ENCODE data around the gene GLDN. TPM values are rescaled to one million over a fixed set of nuclear protein-coding genes. Genes with fewer than 3 reads are reported as not detected.

The GLDN gene
- total RNA-seq, 1 experiment from 2014 or later = 0.35 TPM

- Histone ChIP-seq H3K27me3 (ENCODE audit: control insufficient read depth, insufficient read depth, low read length) (no peaks in the 10 kb centered on the region), H3K36me3 (replicated peaks; ENCODE audit: control insufficient read depth, insufficient read depth, low read length) (no peaks in the 10 kb centered on the region), H3K4me3 (ENCODE audit: insufficient read depth, low read depth, low read length) (no peak overlapping the region)
- no peak for DNase-seq
Measured at GRCh38 chr15:51359981-51360380, 18.5 kb downstream of the GLDN start.

- DNase-seq = peak; percentile 41
- Histone ChIP-seq H3K4me3 (ENCODE audit: insufficient read depth, low read depth, low read length) (no peak overlapping the region), H3K36me3 (replicated peaks; ENCODE audit: control insufficient read depth, insufficient read depth, low read length) (no peaks in the 10 kb centered on the region), H3K27me3 (ENCODE audit: control insufficient read depth, insufficient read depth, low read length) (no peaks in the 10 kb centered on the region)
Measured at GRCh38 chr15:51363383-51363782, 21.9 kb downstream of the GLDN start.

- H3K27me3 ChIP-seq (ENCODE audit: control insufficient read depth, insufficient read depth, low read length) = no peaks in the 10 kb centered on the region
- no peak overlapping the region for H3K4me3 ChIP-seq (ENCODE audit: insufficient read depth, low read depth, low read length)
- no peaks in the 10 kb centered on the region for H3K36me3 ChIP-seq (replicated peaks; ENCODE audit: control insufficient read depth, insufficient read depth, low read length)
- no peak for DNase-seq
Measured at GRCh38 chr15:51365417-51365816, 24.0 kb downstream of the GLDN start.

- H3K36me3 ChIP-seq (replicated peaks; ENCODE audit: control insufficient read depth, insufficient read depth, low read length) = no peaks in the 10 kb centered on the region
- DNase-seq = no peak
- H3K27me3 ChIP-seq (ENCODE audit: control insufficient read depth, insufficient read depth, low read length) = no peaks in the 10 kb centered on the region
- no peak overlapping the region for H3K4me3 ChIP-seq (ENCODE audit: insufficient read depth, low read depth, low read length)
Measured at GRCh38 chr15:51366071-51366470, 24.6 kb downstream of the GLDN start.

GRCh38 chr15:51366920-51367319 lies 25.5 kb downstream of the GLDN start:
- Histone ChIP-seq H3K36me3 (replicated peaks; ENCODE audit: control insufficient read depth, insufficient read depth, low read length) (no peaks in the 10 kb centered on the region), H3K27me3 (ENCODE audit: control insufficient read depth, insufficient read depth, low read length) (no peaks in the 10 kb centered on the region), H3K4me3 (ENCODE audit: insufficient read depth, low read depth, low read length) (no peak overlapping the region)
- no peak for DNase-seq

GRCh38 chr15:51367322-51367976 lies 26.0 kb downstream of the GLDN start:
- Histone ChIP-seq H3K4me3 (ENCODE audit: insufficient read depth, low read depth, low read length) (no peak overlapping the region), H3K27me3 (ENCODE audit: control insufficient read depth, insufficient read depth, low read length) (no peaks in the 10 kb centered on the region), H3K36me3 (replicated peaks; ENCODE audit: control insufficient read depth, insufficient read depth, low read length) (no peaks in the 10 kb centered on the region)
- DNase-seq = no peak

GRCh38 chr15:51368307-51368706 lies 26.9 kb downstream of the GLDN start:
- H3K4me3 ChIP-seq (ENCODE audit: insufficient read depth, low read depth, low read length) = no peak overlapping the region
- H3K36me3 ChIP-seq (replicated peaks; ENCODE audit: control insufficient read depth, insufficient read depth, low read length) = no peaks in the 10 kb centered on the region
- no peaks in the 10 kb centered on the region for H3K27me3 ChIP-seq (ENCODE audit: control insufficient read depth, insufficient read depth, low read length)
- DNase-seq = no peak

GRCh38 chr15:51368751-51369450 lies 27.4 kb downstream of the GLDN start:
- Histone ChIP-seq H3K36me3 (replicated peaks; ENCODE audit: control insufficient read depth, insufficient read depth, low read length) (no peaks in the 10 kb centered on the region), H3K27me3 (ENCODE audit: control insufficient read depth, insufficient read depth, low read length) (no peaks in the 10 kb centered on the region), H3K4me3 (ENCODE audit: insufficient read depth, low read depth, low read length) (no peak overlapping the region)
- DNase-seq = no peak

- DNase-seq = no peak
- Histone ChIP-seq H3K36me3 (replicated peaks; ENCODE audit: control insufficient read depth, insufficient read depth, low read length) (no peaks in the 10 kb centered on the region), H3K4me3 (ENCODE audit: insufficient read depth, low read depth, low read length) (no peak overlapping the region), H3K27me3 (ENCODE audit: control insufficient read depth, insufficient read depth, low read length) (no peaks in the 10 kb centered on the region)
Measured at GRCh38 chr15:51369451-51369761, 28.0 kb downstream of the GLDN start.

GRCh38 chr15:51371266-51371665 lies 29.8 kb downstream of the GLDN start:
- H3K27me3 ChIP-seq (ENCODE audit: control insufficient read depth, insufficient read depth, low read length) = no peaks in the 10 kb centered on the region
- no peak for DNase-seq
- no peaks in the 10 kb centered on the region for H3K36me3 ChIP-seq (replicated peaks; ENCODE audit: control insufficient read depth, insufficient read depth, low read length)
- H3K4me3 ChIP-seq (ENCODE audit: insufficient read depth, low read depth, low read length) = no peak overlapping the region

GRCh38 chr15:51374131-51374530 lies 32.7 kb downstream of the GLDN start:
- DNase-seq = no peak
- Histone ChIP-seq H3K36me3 (replicated peaks; ENCODE audit: control insufficient read depth, insufficient read depth, low read length) (no peaks in the 10 kb centered on the region), H3K27me3 (ENCODE audit: control insufficient read depth, insufficient read depth, low read length) (no peaks in the 10 kb centered on the region), H3K4me3 (ENCODE audit: insufficient read depth, low read depth, low read length) (no peak overlapping the region)

- Histone ChIP-seq H3K4me3 (ENCODE audit: insufficient read depth, low read depth, low read length) (no peak overlapping the region), H3K36me3 (replicated peaks; ENCODE audit: control insufficient read depth, insufficient read depth, low read length) (no peaks in the 10 kb centered on the region), H3K27me3 (ENCODE audit: control insufficient read depth, insufficient read depth, low read length) (no peaks in the 10 kb centered on the region)
- DNase-seq = no peak
Measured at GRCh38 chr15:51375966-51376640, 34.6 kb downstream of the GLDN start.

GRCh38 chr15:51377038-51377786 lies 35.8 kb downstream of the GLDN start:
- Histone ChIP-seq H3K36me3 (replicated peaks; ENCODE audit: control insufficient read depth, insufficient read depth, low read length) (no peaks in the 10 kb centered on the region), H3K27me3 (ENCODE audit: control insufficient read depth, insufficient read depth, low read length) (no peaks in the 10 kb centered on the region), H3K4me3 (ENCODE audit: insufficient read depth, low read depth, low read length) (no peak overlapping the region)
- no peak for DNase-seq

GRCh38 chr15:51378406-51378805 lies 37.0 kb downstream of the GLDN start:
- DNase-seq = no peak
- Histone ChIP-seq H3K36me3 (replicated peaks; ENCODE audit: control insufficient read depth, insufficient read depth, low read length) (no peaks in the 10 kb centered on the region), H3K27me3 (ENCODE audit: control insufficient read depth, insufficient read depth, low read length) (no peaks in the 10 kb centered on the region), H3K4me3 (ENCODE audit: insufficient read depth, low read depth, low read length) (no peak overlapping the region)

- H3K36me3 ChIP-seq (replicated peaks; ENCODE audit: control insufficient read depth, insufficient read depth, low read length) = no peaks in the 10 kb centered on the region
- DNase-seq = no peak
- no peaks in the 10 kb centered on the region; the same call in 1 of the 2 replicates for H3K27me3 ChIP-seq (ENCODE audit: control insufficient read depth, insufficient read depth, low read length)
- H3K4me3 ChIP-seq (ENCODE audit: insufficient read depth, low read depth, low read length) = no peak overlapping the region
Measured at GRCh38 chr15:51379390-51379789, 37.9 kb downstream of the GLDN start.

All from H7 (cell line).